ENCODE measurements around the gene HOXC9.
"Not testable (repeated sequence)": the region's sequence is repeated elsewhere in the genome, so short reads cannot be mapped to it uniquely, and the experiment has no call there.

Gene HOXC9

DNA sequence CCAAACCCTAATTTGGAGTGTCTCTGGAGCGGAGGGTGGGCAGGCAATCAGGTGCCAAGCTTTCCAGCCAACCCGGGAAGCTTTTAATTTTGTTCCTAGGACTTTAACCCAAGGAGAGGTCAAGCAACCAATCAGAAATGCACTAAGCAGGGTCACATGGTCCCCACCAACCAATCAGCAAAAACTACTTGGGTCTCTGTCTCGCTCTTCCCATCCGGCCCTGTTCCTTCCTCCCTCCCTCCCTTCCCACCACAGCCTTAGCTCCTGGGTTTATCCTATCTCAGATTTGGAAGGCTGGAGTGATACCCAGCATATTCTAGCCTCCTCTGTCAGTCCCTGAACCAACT lies 40.2 kb downstream of the HOXC9 start:
- DNase-seq, result no peak

DNA sequence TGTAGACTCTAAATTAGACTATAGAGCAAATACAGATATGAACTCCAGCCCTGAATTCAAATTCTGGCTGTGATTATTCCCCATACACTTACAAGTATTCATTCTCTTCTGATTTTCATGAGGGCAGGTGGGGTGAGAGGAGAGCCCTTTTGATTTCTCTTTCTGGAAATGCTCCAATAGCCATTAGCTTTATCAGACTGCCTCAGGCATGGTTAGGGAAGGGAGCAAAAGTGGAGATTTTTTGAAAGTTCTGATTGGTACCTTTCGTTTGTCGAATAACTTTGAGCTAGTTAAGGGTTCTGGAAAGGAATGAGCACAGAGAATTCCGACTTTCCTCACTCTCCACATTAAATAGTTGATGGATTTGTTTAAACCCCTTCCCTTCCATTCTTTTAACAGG lies 40.7 kb downstream of the HOXC9 start:
- DNase-seq, result no peak

DNA sequence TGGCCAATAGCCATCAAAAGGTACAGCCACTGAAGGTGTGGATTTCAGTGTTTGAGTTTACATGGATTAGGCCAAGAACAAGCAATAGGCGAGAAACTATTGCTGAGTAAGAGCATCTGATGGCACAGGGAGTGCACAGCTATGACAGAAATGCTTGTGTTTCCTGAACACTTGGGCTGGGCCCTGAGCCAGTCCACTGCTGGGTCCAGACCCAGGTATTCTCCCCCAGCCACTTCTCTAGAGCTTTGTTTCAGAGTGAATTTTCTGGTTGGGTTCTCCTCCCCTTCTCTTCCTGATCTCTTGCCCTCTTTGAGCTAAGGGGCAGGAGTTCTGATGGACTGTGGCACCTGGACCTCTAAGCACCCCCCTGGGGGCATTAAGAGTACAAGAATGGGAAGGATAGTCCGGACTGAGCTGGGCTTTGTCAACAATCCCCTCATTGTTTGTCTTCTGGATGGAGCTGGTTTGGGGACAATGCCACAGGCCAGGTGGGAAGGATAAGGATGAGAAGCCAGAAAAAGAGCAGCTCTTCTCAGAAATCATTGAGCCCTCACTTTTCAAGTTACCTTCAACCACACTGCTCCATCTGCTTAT lies 41.2 kb downstream of the HOXC9 start:
- DNase-seq, result no peak

DNA sequence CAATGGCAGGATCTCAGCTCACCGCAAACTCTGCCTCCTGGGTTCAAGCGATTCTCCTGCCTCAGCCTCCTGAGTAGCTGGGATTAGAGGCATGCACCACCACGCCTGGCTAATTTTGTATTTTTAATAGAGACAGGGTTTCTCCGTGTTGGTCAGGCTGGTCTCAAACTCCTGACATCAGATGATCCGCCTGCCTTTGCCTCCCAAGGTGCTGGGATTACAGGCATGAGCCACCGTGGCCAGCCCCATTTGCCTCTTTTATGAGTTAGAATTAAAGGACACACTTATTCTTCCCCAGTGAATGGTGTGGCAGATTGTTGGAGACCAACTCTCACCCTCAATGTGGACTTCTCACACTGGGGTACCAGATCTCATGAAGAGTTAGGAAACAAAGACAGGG lies 42.1 kb downstream of the HOXC9 start:
- DNase-seq, result not testable (repeated sequence)

DNA sequence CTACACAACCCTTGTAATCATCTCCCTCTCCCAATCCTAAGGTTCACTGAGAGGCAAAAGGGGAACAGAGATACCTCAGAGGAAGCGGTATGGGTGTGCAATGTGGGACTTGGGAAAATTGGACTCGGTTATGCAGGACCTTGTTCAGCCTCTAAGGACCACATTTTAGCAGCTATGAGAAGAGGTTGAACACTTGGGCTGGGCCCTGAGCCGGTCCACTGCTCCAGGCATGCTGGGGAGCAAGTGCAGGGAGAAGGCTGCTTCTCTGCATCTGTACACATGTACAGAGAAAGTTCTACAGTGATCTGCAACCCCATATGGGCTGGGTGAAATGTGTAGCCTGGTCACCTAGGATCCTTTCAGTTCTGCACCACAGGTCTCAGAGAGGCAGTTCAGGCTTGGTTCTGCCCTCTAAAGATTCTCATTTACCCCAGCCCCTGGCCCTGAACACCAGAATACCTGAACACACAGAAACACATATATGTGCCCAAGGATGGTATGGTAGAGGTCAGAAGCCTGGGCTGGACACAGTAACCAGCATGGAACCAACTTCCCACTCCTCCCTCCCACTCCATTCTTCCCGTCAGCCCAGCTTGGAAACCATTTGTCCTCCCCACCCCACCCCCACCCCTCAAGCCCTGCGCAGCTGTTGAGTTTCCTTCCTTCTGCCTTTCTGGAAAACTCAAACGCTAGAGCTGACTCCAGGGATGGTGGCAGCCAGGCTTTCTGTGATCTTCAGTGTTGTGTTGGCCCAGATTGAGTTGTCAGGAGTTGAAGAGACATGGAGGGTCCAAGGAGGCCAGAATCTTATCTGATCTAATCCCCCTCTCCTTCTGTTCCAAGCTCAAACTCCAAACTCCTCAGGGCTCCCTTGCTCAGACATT lies 43.3 kb downstream of the HOXC9 start:
- DNase-seq, result no peak

DNA sequence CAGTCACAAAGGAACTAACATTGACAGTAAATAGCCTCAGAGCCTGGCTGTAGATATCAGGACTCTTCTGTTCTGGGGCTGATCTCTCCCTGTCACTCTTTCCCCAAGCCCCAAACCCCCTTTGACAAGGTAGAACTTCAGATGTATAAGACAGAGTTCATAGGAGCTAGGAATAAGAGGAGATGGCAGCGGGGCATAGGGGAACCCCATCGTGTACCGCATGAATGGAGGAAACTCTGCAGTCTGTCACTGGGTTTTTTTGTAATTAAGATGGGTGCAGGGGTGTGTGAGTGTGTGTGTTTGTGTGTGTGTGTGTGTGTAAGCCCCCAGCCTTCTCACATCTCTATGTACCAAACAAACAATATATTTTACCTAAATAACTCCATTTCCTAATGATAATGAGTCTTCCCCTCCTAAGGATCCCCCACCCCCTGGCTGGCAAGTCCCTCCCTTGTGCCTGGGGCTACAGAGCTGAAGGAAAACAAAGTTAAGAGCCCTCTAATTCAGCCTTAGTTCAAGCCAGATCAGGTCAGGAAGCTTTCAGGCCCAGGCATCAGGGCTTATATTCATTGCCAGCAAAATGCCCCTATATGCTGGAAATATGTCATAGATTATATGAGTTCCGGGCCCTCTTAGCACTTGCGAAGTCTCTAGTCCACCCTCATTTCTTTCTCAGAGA lies 44.6 kb downstream of the HOXC9 start:
- DNase-seq, result no peak

DNA sequence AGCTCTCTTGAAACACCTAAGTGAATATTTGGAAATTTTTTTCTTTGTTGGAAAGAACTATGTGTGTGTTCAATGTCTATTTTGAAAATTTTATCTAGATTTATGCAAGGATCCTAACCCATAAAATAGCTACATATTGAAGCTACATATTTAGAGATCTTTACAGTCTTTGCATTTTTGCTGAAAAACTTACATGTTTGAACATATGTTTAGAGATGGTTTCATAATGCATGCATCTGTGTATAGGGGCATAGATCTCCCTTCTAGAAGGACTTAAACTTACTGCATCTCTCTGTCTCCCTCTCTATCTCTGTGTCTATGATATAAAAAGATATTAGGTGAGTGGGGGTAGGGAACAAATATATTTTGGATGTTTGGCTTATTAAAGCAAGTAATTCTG lies 45.4 kb downstream of the HOXC9 start:
- DNase-seq, result no peak

DNA sequence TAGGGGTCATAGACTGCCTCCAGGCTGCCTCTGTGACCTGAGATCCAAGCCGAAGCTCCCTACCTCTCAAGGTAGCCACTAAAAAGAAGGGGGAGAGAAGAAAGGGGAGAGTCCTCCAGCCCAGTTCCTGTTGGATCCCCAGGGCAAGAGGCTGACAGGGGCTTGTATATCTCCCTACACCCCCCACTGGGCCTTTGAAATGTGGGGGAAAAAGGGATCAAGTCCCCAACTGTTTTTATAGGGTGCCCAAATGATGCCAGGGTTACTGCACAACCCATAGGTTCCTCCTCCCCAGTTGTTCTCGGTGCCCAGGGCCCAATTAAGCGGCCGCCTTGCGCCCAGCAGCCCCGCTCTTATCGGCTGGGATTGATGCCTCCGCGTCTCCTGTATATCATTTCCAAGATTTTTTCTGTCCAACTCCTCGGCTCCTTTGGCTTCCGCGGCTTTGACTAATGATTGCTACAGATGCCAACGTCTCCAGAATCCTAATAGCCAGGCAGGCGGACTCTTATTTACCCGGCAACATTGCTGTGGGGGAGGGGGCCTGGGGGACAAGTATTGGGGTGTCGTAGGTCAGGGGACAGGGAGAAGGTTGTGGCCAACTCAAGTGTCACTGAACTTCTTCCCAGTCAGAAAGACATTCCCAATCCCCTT lies 46.0 kb downstream of the HOXC9 start:
- DNase-seq, result no peak

DNA sequence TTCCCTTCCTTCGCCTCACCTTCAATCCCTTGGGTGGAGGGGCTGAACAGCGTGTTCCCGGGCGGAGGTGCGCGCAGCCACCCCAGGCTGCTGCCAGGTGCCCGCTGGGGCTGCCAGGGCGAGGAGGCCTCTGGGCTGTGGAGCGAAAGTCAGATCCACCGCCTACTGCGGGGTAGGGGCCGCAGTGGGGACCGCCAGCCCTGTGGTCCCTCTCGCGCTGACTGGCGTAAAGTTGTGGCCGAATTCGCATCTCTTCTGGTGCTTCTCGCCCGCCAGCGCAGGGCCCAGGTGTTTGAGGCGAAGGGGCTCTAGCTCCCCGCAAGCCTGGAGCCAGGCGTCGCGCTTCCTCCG lies 46.8 kb downstream of the HOXC9 start:
- DNase-seq, result no peak

DNA sequence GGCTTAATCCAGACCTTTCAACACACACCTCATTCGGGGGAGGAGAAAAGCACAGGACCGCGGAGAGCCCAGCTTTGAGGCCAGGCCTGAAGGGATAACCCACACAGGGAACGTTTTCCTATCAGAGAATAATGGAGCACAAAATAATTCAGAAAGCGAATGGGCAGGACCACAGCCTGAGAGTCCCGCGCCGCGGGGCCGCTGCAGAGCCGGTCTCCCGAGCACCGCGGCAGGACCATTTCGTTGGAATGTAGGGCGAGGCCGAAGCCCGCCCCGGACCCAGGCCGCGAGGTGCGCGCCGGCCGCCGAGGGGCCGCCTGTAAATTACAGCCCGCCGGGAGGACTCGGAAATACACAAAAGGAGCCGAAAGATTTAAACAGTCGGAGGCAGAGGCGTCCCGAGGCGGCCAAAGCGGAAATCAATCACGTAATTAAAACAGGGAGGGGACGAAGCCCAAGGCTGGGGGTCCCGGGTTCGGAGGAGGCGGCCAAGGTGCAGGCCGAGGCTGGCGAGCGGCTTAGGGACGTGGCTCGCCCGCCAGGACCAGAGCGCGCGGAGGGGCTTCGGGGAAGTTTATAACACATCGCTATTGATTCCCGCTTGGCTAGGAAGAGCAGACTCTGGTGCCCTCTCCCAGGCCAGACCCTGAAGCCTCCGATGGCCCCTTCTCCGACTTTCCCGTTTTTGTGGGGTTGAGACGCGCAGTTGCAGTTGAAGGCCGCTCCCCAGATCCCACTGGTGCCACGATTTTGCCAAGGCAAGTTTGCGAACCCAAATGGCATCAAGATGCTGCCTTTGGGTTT lies 47.4 kb downstream of the HOXC9 start:
- no peak for DNase-seq

DNA sequence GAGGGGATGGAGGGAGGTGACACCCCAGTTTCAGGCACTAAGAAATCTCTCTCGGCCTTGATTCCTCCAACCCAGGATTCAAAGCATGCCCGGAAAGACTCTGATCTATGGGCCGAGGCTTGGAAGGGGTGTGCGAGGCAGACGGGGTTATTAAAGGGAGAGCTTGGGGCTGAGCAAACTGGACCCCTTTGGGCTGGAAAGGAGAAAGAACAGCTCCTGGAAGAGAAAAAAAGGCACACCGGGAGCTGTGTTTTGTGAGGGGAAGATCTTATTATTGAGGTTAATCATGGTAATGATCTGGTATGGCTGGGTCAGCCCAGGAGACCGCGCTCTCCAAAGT lies 48.0 kb downstream of the HOXC9 start:
- no peak for DNase-seq

DNA sequence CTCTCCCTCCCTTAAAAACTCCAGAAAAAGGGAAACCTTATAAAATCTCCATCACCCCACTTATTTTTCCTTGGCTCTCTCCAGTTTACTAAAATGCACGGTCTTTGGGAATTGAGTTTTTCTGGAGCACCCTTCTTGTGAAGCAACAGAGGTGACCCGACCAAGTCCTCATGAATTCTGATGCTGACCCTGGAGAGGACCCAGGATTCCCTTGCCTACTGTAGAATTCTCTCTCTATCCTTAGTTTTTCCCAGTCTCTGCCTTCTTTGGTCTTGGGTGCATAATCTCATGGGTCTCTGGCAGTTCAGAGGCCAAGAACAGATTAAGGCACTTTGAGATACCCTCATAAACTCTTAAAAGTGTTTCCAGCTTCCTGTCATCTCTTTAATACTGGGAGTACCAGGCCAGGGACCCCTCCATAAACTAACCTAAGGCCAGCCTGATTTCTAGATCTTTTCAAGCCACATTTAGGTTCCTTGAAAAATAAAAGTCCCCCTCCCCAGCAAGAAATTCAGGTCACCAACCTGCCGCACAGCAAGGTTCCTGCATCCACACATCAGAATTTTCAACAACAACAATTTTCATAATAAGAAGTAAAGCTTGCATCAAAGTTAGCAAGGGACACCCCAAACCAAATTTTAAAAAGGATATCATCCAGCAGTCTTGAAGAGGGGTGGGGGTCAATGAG lies 48.6 kb downstream of the HOXC9 start:
- no peak for DNase-seq

DNA sequence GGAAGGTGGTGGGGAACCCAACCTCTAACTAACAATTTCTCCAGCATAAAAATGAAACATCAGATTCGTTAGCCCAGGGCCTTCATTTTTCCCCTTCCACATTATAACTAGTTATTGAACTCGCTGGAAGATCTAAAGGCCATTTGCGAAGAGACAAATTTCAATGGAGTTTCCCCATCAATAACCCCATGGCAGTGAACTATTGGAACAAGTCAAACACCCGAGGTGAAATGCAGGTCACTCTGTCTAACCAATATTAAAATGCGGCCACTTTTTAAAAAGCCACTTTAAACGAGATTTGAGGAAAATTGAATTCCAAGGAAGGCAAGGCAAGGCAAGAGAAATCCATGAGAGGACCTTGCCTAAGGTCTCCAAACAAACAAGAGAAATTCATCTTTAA lies 49.1 kb downstream of the HOXC9 start:
- DNase-seq, result no peak

DNA sequence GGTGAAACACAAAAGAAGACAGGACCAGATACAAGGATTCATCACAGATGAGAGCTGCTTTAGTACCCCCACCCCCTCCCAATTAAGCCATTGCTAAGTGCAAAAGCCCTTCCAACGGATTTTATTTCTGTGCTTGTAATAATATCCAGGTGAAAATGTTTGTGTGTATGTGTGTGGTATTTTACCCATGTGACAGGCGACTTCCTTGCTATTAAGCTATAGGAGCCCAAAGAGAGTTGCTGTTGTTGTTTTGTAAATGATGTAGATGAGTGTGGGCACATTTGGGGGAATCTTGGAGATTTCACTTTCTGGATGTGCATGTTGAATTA lies 50.5 kb downstream of the HOXC9 start:
- no peak for DNase-seq

DNA sequence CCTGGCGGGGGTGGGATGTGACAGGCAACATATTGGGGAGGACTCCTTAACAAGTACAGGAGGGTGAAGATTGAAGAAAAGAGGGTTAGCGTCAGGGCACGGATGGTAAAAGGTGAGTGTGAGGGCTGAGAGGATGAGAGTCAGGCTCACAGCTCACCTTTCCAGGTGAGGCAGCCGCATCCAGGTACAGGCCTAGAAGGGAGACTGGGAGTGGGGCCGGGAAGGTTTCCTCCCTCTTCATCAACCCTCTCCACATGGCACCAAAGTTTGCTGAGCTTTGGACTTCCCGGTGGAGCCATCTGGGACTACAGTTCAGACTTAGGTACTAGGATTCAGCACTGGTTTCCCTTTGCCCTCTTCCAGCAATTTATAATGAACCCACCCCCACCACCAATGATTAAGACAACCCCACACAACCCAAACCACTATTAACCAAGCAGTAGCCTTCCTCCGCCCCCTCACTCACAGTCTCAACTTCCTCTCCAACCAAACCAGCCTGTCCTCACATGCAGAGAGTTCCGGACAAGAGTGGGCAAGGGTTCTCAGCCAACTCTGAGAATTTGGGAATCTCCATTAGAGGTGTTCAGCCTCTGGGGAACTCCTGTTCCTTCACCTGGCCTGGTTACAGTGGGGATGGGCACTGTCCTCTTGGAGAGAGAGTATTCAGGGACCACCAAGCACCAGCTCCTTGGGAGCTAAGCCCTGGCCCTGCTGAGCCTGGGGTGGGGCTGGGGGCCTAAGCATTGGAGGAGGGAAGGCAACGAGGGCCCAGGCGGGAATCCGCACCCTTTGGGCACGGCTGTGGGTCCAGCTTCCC lies 51.3 kb downstream of the HOXC9 start:
- DNase-seq, result no peak

DNA sequence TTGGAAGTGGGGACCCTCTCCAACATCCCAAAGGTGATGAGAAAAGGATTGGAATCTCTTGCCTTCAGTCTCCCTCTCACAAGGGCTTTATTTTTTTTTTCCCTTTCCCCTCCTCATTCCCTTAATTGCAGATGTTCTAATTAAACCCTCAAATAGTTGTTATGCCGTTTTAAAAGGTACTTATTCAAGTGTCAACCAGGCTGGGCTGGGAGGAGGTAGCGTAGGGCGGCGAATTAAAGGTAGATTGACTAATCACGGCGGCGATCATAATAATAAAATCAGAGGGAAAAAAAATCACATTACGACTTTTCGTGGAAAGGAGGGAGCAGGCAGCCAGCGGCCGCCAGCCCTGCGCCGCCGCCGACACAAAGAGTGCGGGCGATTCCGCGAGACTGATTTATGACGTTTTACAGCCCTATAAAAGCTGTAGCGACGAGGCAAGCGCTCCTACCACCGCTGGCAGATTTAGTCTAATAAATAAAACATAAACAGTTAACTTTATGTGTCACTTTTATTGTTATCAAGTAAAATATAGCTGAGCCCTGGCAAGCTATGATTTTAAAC lies 52.0 kb downstream of the HOXC9 start:
- DNase-seq, result no peak

DNA sequence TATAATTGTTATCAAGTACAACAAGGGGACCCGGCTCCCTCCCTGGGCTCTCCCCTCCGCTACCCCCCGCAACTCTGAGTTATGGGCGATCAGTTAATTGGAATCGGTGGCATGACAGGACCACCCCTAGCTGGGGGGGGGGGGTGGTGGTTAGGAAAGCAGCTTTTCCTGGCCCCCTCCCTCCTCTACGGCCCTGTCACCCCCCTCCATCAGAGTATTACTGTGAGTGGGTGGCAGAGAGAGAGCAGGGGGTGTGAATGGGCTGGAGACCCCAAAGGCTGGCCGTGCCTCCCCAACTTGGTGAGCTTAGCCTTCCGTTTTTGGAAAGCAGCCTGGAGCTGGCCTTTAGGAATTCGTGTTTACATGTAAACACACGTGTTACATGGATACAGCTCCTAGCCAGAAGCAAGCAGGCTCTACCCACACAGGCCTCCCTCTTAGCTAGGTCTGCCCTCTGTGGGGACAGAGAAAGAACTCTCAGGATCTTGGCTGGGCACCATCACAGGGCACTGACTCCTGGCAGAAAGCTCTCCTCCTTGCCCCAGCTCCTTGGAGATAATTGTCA lies 52.6 kb downstream of the HOXC9 start:
- peak in 1 of 14 donors; percentile 59 for DNase-seq

Data from C1 segment of cervical spinal cord (tissue), 14 donors.